Neural cell (in vitro differentiated cells): ENCODE measurements around the gene YIPF7. TPM values are rescaled to one million over a fixed set of nuclear protein-coding genes. Genes with fewer than 3 reads are reported as not detected.

Source experiments
- H2AFZ ChIP-seq: fragments of 200-600, 300-800 bp; sonication (generic), shearing (Covaris generic); 2 replicates; pipeline ENCODE4 v1.6.0; 2014; ENCODE audit warnings: low read depth, mild to moderate bottlenecking, antibody characterized with exemption, low read length, moderate library complexity
- H3F3A ChIP-seq: fragments of 200-600 bp; shearing (Covaris generic); 2 replicates; pipeline ENCODE4 v1.6.1; 2016; ENCODE audit warnings: mild to moderate bottlenecking, moderate library complexity, mixed read lengths, antibody characterized with exemption, low read length; ENCODE audit not compliant: insufficient read depth, poor library complexity, severe bottlenecking
- H3K27ac ChIP-seq: fragments of 200-600, 300-800 bp; sonication (generic), shearing (Covaris generic); 2 replicates; pipeline ENCODE4 v1.5.1; 2014; ENCODE audit warnings: mild to moderate bottlenecking, low read length, moderate library complexity
- H3K27me3 ChIP-seq: fragments of 300-800, 200-600 bp; sonication (generic), shearing (Covaris generic); 2 replicates; pipeline ENCODE4 v1.6.0; 2014; ENCODE audit warnings: mild to moderate bottlenecking, low read depth, low read length, moderate library complexity; ENCODE audit not compliant: insufficient read depth
- H3K36me3 ChIP-seq: fragments of 300-800, 200-600 bp; sonication (generic), shearing (Covaris generic); 2 replicates; pipeline ENCODE4 v1.5.1; 2014; ENCODE audit warnings: mild to moderate bottlenecking, antibody characterized with exemption, low read length, moderate library complexity; ENCODE audit not compliant: insufficient read depth
- H3K4me2 ChIP-seq: fragments of 300-800, 200-600 bp; sonication (generic), shearing (Covaris generic); 2 replicates; pipeline ENCODE4 v1.6.0; 2014; ENCODE audit warnings: mild to moderate bottlenecking, low read length
- H3K4me3 ChIP-seq: fragments of 300-800, 200-600 bp; sonication (generic), shearing (Covaris generic); 2 replicates; pipeline ENCODE4 v1.5.1; 2014; ENCODE audit warnings: mild to moderate bottlenecking, low read length, moderate library complexity
- H3K79me2 ChIP-seq: fragments of 200-600 bp; shearing (Covaris generic); replicated peaks from 2 replicates; pipeline ENCODE4 v1.6.0; 2014; ENCODE audit warnings: mild to moderate bottlenecking, low read length, moderate library complexity; ENCODE audit not compliant: insufficient read depth
- H3K9ac ChIP-seq: fragments of 300-800, 200-600 bp; sonication (generic), shearing (Covaris generic); 2 replicates; pipeline ENCODE4 v1.6.1; 2016; ENCODE audit warnings: mild to moderate bottlenecking, low read length, mixed read lengths
- H3K9me2 ChIP-seq: fragments of 200-600 bp; shearing (Covaris generic); 2 replicates; pipeline ENCODE4 v1.6.1; 2016; ENCODE audit warnings: mild to moderate bottlenecking, low read length, mixed read lengths; ENCODE audit not compliant: insufficient read depth
- H3K9me3 ChIP-seq: fragments of 200-600, 300-800 bp; sonication (generic), shearing (Covaris generic); 2 replicates; pipeline ENCODE4 v1.6.1; 2016; ENCODE audit warnings: mild to moderate bottlenecking, mixed run types, low read length, moderate library complexity, mixed read lengths
- H4K20me1 ChIP-seq: fragments of 200-600 bp; shearing (Covaris generic); 2 replicates; pipeline ENCODE4 v1.6.1; 2016; ENCODE audit warnings: mild to moderate bottlenecking, mixed run types; ENCODE audit not compliant: insufficient read depth
- EP300 ChIP-seq: fragments of 450-650 bp; conservative IDR thresholded peaks from 2 replicates; pipeline ENCODE4 v1.6.1; 2014; ENCODE audit warnings: antibody characterized with exemption, mild to moderate bottlenecking, moderate library complexity; ENCODE audit not compliant: poor library complexity, severe bottlenecking
- EZH2 ChIP-seq: fragments of 200-600, 300-800 bp; shearing (Covaris generic), sonication (generic); IDR thresholded peaks from 2 replicates; pipeline ENCODE4 v1.6.1; 2014; ENCODE audit warnings: antibody characterized with exemption, low read length, borderline replicate concordance, mild to moderate bottlenecking; ENCODE audit not compliant: insufficient read depth, poor library complexity, severe bottlenecking
- MXI1 ChIP-seq: fragments of 450-650 bp; conservative IDR thresholded peaks from 2 replicates; pipeline ENCODE4 v1.6.1; 2014; ENCODE audit warnings: antibody characterized with exemption, mild to moderate bottlenecking; ENCODE audit not compliant: poor library complexity, severe bottlenecking
- POLR2AphosphoS5 ChIP-seq: IDR thresholded peaks from 2 replicates; pipeline ENCODE4 v1.6.1; 2012
- RAD21 ChIP-seq: fragments of 450-650 bp; conservative IDR thresholded peaks from 2 replicates; pipeline ENCODE4 v1.6.1; 2014; ENCODE audit warnings: antibody characterized with exemption, mild to moderate bottlenecking, moderate library complexity
- SMC3 ChIP-seq: fragments of 450-650 bp; conservative IDR thresholded peaks from 2 replicates; pipeline ENCODE4 v1.6.1; 2014; ENCODE audit warnings: antibody characterized with exemption, mild to moderate bottlenecking, moderate library complexity; ENCODE audit not compliant: poor library complexity
- TAF1 ChIP-seq: IDR thresholded peaks from 2 replicates; pipeline ENCODE4 v1.6.1; 2012; ENCODE audit warnings: low read depth
- polyA plus RNA-seq: library from polyadenylated mRNA; depleted of rRNA; stranded (reverse); fragments of >200 nt; gene quantifications from 2 replicates; pipeline ENCODE4 v1.2.3, GENCODE V29; 2014
- TF ChIP-seq, protein P1 (sequence below): fragments of 450-650 bp; IDR thresholded peaks from 2 replicates; pipeline ENCODE4 v1.5.1; 2014; ENCODE audit warnings: antibody characterized with exemption, mild to moderate bottlenecking, moderate library complexity; ENCODE audit not compliant: poor library complexity, severe bottlenecking
- TF ChIP-seq, protein P2 (sequence below): IDR thresholded peaks from 2 replicates; pipeline ENCODE4 v1.6.1; 2012; ENCODE audit warnings: borderline replicate concordance

The YIPF7 gene
- polyA plus RNA-seq, 1 donor from 2014 or later = 0.50 TPM

DNA sequence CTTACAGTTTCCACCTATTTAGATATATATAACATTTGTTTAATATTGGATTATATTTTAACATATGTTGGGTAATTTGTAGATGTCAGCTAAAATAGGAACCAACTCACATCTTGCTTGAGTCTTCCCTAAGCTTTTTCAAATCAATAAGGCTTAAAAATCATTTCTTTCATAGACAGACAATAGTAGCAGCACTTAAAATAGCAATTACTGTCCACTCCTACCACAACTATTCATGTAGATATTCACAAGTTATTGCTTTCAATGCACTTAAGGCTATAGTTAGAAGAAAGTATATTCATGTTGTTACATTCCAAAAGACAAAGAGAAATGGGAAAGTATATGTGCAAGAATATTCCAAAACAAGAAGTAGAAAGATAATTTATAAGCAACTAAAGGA, 71.2 kb downstream of the YIPF7 start:
- Histone ChIP-seq H3K4me2 (no peak overlapping the region), H3F3A (no peaks in the 10 kb centered on the region)

DNA sequence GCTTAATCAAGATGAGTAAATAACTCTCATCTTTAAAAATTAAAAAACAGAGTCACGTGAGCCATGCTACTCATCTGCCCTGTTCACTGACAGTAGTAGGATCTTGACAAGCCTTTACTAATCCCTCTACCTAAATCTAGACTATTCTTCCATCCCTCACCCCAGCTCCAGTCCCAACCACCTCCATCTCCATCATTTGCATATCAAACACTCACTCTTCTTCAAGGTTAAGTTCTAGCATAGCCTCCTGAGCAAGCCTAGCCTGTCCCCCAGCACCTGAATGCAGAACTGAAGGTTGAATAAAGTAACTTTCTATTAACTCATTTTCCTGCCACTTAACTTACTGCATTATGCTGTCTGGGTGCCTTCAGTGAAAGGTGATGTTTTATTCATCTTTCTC, 72.5 kb downstream of the YIPF7 start:
- Histone ChIP-seq H2AFZ (no peak overlapping the region), H3K9me3 (no peaks in the 10 kb centered on the region), H3F3A (no peaks in the 10 kb centered on the region), H3K4me2 (no peak overlapping the region), H3K27me3 (no peaks in the 10 kb centered on the region), H3K4me3 (no peak overlapping the region), H4K20me1 (no peaks in the 10 kb centered on the region), H3K9ac (no peak overlapping the region), H3K36me3 (no peaks in the 10 kb centered on the region), H3K9me2 (no peaks in the 10 kb centered on the region), H3K27ac (no peak overlapping the region), H3K79me2 (no peaks in the 10 kb centered on the region)
- TF ChIP-seq POLR2AphosphoS5 (no peak), RAD21 (no peak), TAF1 (no peak), EP300 (no peak), EZH2 (no peak), SMC3 (no peak), MXI1 (no peak)
- TF ChIP-seq, protein P1, sequence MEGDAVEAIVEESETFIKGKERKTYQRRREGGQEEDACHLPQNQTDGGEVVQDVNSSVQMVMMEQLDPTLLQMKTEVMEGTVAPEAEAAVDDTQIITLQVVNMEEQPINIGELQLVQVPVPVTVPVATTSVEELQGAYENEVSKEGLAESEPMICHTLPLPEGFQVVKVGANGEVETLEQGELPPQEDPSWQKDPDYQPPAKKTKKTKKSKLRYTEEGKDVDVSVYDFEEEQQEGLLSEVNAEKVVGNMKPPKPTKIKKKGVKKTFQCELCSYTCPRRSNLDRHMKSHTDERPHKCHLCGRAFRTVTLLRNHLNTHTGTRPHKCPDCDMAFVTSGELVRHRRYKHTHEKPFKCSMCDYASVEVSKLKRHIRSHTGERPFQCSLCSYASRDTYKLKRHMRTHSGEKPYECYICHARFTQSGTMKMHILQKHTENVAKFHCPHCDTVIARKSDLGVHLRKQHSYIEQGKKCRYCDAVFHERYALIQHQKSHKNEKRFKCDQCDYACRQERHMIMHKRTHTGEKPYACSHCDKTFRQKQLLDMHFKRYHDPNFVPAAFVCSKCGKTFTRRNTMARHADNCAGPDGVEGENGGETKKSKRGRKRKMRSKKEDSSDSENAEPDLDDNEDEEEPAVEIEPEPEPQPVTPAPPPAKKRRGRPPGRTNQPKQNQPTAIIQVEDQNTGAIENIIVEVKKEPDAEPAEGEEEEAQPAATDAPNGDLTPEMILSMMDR = no peak
- TF ChIP-seq, protein P2, sequence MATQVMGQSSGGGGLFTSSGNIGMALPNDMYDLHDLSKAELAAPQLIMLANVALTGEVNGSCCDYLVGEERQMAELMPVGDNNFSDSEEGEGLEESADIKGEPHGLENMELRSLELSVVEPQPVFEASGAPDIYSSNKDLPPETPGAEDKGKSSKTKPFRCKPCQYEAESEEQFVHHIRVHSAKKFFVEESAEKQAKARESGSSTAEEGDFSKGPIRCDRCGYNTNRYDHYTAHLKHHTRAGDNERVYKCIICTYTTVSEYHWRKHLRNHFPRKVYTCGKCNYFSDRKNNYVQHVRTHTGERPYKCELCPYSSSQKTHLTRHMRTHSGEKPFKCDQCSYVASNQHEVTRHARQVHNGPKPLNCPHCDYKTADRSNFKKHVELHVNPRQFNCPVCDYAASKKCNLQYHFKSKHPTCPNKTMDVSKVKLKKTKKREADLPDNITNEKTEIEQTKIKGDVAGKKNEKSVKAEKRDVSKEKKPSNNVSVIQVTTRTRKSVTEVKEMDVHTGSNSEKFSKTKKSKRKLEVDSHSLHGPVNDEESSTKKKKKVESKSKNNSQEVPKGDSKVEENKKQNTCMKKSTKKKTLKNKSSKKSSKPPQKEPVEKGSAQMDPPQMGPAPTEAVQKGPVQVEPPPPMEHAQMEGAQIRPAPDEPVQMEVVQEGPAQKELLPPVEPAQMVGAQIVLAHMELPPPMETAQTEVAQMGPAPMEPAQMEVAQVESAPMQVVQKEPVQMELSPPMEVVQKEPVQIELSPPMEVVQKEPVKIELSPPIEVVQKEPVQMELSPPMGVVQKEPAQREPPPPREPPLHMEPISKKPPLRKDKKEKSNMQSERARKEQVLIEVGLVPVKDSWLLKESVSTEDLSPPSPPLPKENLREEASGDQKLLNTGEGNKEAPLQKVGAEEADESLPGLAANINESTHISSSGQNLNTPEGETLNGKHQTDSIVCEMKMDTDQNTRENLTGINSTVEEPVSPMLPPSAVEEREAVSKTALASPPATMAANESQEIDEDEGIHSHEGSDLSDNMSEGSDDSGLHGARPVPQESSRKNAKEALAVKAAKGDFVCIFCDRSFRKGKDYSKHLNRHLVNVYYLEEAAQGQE = no peak

More for the DNA sequence above, 71.2 kb downstream of the YIPF7 start:
- Histone ChIP-seq H3K27me3 (no peaks in the 10 kb centered on the region), H3K79me2 (no peaks in the 10 kb centered on the region), H3K4me3 (no peak overlapping the region), H3K9me3 (no peaks in the 10 kb centered on the region), H3K36me3 (no peaks in the 10 kb centered on the region), H2AFZ (no peak overlapping the region), H4K20me1 (no peaks in the 10 kb centered on the region), H3K27ac (no peak overlapping the region), H3K9ac (no peak overlapping the region), H3K9me2 (no peaks in the 10 kb centered on the region)
- TF ChIP-seq, protein P2 = no peak
- no peak for TF ChIP-seq POLR2AphosphoS5
- TF ChIP-seq TAF1 = no peak
- TF ChIP-seq, protein P1 = no peak
- TF ChIP-seq EP300 = no peak
- no peak for TF ChIP-seq MXI1
- TF ChIP-seq RAD21 = no peak
- no peak for TF ChIP-seq EZH2
- TF ChIP-seq SMC3 = no peak
